ENCODE measurements around the gene SNORC. TPM values are rescaled to one million over a fixed set of nuclear protein-coding genes. Genes with fewer than 3 reads are reported as not detected.

The SNORC gene
- total RNA-seq, 3 donors from 2014 or later (not counting 1 experiment from before 2014, with no cell fraction given): 0.47 to 1.0 (median 0.98) TPM

DNA sequence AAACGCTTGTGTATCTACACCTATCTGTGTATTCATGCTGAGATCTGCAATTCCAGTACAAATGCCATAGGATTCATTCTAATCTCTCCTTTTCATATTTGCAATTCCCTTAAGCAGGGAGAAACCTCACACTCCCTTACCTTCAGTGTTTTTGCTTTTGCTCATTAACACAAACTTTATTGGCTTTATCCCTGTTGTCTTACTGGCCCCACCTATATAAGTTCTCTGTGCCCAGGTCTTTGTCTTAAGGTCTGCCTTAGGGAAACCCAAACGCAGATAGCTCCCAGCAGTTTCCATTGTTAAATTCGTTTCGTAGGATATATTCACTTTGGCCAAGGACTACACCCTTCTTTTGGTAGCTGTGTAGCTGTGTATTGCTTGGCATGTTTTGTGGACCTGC is 4.0 kb upstream of the SNORC start:
- Histone ChIP-seq H3K4me3 (ENCODE audit: low read length) (no peak overlapping the region), H3K9me3 (ENCODE audit: control insufficient read depth, insufficient read depth, low read length) (no peaks in the 10 kb centered on the region), H3K36me3 (ENCODE audit: control insufficient read depth, insufficient read depth, low read length) (peaks cover 3% of the 10 kb centered on the region), H3K4me1 (ENCODE audit: control insufficient read depth, insufficient read depth, low read length) (no peaks in the 10 kb centered on the region), H3K27me3 (ENCODE audit: control insufficient read depth, insufficient read depth, low read length) (no peaks in the 10 kb centered on the region), H3K27ac (ENCODE audit: low read length) (no peak overlapping the region)
- intact Hi-C loops (cut with micrococcal nuclease): no loop called here
- Mint-ChIP-seq H3K9me3 (no peaks in the 10 kb centered on the region), H3K4me3 (no peak overlapping the region), H3K4me1 (peaks cover 0 to 5% of the 10 kb centered on the region in 2 donors), H3K27me3 (ENCODE audit: low read depth in 2 of 2) (no peaks in the 10 kb centered on the region), H3K36me3 (no peaks in the 10 kb centered on the region), H3K27ac (no peak overlapping the region)
- 98% methylated on average over 4 of the region's 4 CpGs for WGBS (ENCODE audit: insufficient coverage)
- DNase-seq: no peak
- TF ChIP-seq CTCF (IDR thresholded peaks at IDR 0.05): no peak
- no peak for ATAC-seq

DNA sequence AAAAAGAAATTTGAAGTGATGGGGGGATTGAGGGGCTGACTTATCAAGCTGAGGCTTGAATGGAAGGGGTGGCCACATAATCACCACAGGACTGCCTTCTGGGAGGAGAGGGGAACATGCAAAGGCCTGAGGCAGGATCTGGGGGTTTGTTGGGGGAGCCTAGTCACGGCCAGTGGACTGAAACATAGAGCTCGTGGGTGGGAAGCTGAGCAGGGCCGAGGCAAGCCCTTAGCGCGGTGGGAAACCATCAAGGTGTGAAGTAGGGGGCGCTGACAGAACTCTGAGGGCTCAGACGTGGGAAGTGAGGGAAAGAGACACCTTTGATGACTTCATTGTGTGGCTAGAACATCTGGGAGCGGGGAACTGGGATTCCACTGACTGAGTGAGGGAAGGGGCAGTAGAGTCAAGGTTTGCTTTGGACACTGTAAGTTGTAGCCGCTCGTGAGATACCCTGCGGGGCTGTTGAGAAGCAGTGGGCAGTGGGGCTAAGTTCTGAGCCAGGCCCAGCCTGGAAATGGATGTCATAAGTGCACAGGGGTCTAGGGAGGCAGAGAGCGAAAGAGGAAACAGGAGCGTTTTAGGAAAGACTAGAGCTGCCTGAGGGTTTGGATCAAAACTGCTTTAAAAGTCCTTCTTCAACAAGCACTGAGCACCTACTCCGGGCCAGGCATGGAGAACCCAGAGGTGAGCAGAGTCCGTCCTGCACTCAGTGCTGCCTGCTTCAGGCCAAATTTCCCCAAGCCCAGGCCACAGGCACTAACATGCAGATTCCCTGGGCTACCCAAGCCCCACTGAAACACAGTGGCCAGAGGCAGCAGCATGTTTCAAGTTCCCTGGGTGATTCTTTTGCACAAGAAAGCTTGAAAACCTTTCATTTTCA is 686 bp upstream of the SNORC start:
- no peak overlapping the region for H3K27ac ChIP-seq (ENCODE audit: low read length)
- no peaks in the 10 kb centered on the region for H3K4me1 ChIP-seq (ENCODE audit: control insufficient read depth, insufficient read depth, low read length)
- DNase-seq: no peak
- 72% methylated on average over 15 of the region's 15 CpGs for WGBS (ENCODE audit: insufficient coverage)
- H3K9me3 Mint-ChIP-seq: no peaks in the 10 kb centered on the region
- no peak for TF ChIP-seq CTCF (IDR thresholded peaks at IDR 0.05)
- peaks cover 0 to 5% of the 10 kb centered on the region in 2 donors for H3K4me1 Mint-ChIP-seq
- no peaks in the 10 kb centered on the region for H3K27me3 ChIP-seq (ENCODE audit: control insufficient read depth, insufficient read depth, low read length)
- no peaks in the 10 kb centered on the region for H3K27me3 Mint-ChIP-seq (ENCODE audit: low read depth in 2 of 2)
- ATAC-seq: no peak
- no peaks in the 10 kb centered on the region for H3K36me3 Mint-ChIP-seq
- H3K27ac Mint-ChIP-seq: peak overlapping the region in 1 of 2 donors; percentile 29
- H3K4me3 ChIP-seq (ENCODE audit: low read length): no peak overlapping the region
- intact Hi-C loops (cut with micrococcal nuclease): no loop called here
- no peaks in the 10 kb centered on the region for H3K9me3 ChIP-seq (ENCODE audit: control insufficient read depth, insufficient read depth, low read length)
- H3K4me3 Mint-ChIP-seq: no peak overlapping the region
- no peaks in the 10 kb centered on the region for H3K36me3 ChIP-seq (ENCODE audit: control insufficient read depth, insufficient read depth, low read length)

GRCh38 chr2:232870766-232871371 is 805 bp downstream of the SNORC start:
- intact Hi-C loops (cut with micrococcal nuclease): no loop called here
- peaks cover 7% of the 10 kb centered on the region for H3K27me3 ChIP-seq (ENCODE audit: control insufficient read depth, insufficient read depth, low read length)
- 87% methylated on average over 17 of the region's 17 CpGs for WGBS (ENCODE audit: insufficient coverage)
- Mint-ChIP-seq H3K27ac (no peak overlapping the region), H3K36me3 (no peaks in the 10 kb centered on the region), H3K27me3 (ENCODE audit: low read depth in 2 of 2) (peaks cover 8 to 10% of the 10 kb centered on the region in 2 donors), H3K4me3 (no peak overlapping the region), H3K9me3 (no peaks in the 10 kb centered on the region), H3K4me1 (peaks cover 0 to 11% of the 10 kb centered on the region in 2 donors)
- H3K9me3 ChIP-seq (ENCODE audit: control insufficient read depth, insufficient read depth, low read length): no peaks in the 10 kb centered on the region
- no peak for TF ChIP-seq CTCF (IDR thresholded peaks at IDR 0.05)
- no peak overlapping the region for H3K27ac ChIP-seq (ENCODE audit: low read length)
- DNase-seq: no peak
- ATAC-seq: no peak
- H3K36me3 ChIP-seq (ENCODE audit: control insufficient read depth, insufficient read depth, low read length): no peaks in the 10 kb centered on the region
- H3K4me1 ChIP-seq (ENCODE audit: control insufficient read depth, insufficient read depth, low read length): peaks cover 5% of the 10 kb centered on the region
- H3K4me3 ChIP-seq (ENCODE audit: low read length): no peak overlapping the region

Data from natural killer cell (primary cell).